Measurements from ENCODE around the gene PHLDA2.

GRCh38 chr11:2942872-2943710 is 13.9 kb upstream of the PHLDA2 start:
- TF ChIP-seq CTCF (IDR thresholded peaks at IDR 0.05), result no peak
- TF ChIP-seq POLR2A (IDR thresholded peaks at IDR 0.05), result no peak

Measured in Peyer's patch (tissue), 4 donors.